Keratinocyte (primary cell): ENCODE data around the gene ZNF559.

ENCODE experiments used
- CTCF ChIP-seq, 3 experiments: IDR thresholded peaks in 1 of 3; conservative IDR thresholded peaks in 1 of 3; optimal IDR thresholded peaks in 1 of 3; 2 replicates in 2 of 3; 3 replicates in 1 of 3; pipeline versions ENCODE3 to v1.5.1; 2011; ENCODE audit warnings: low read length in 3 of 3, mild to moderate bottlenecking in 3 of 3, moderate library complexity in 2 of 3, control low read depth in 1 of 3, inconsistent platforms in 1 of 3; ENCODE audit not compliant: insufficient read depth in 2 of 3; ENCODE audit errors: extremely low read depth in 1 of 3
- EZH2 ChIP-seq: IDR thresholded peaks from one replicate; pipeline ENCODE4 v1.6.1; 2012; ENCODE audit warnings: inconsistent platforms, mild to moderate bottlenecking, low read length, moderate library complexity

- no peak for TF ChIP-seq CTCF (optimal IDR thresholded peaks at IDR 0.05 in 1 of 3, IDR thresholded peaks at IDR 0.05 in 1 of 3, conservative IDR thresholded peaks at IDR 0.05 in 1 of 3; ENCODE audit: extremely low read depth in 1 of 3, insufficient read depth in 2 of 3, low read length in 3 of 3)
- TF ChIP-seq EZH2: no peak
These were observed 28.5 kb upstream of the ZNF559 start for GRCh38 chr19:9295411-9295849.
